Thyroid gland (tissue), 4 donors: Measurements from ENCODE around the gene NUP42.

Experiments
- POLR2A ChIP-seq, 2 donors: fragments of 450-650 bp; IDR thresholded peaks; one replicate each; pipeline ENCODE4 v1.6.1; 2017; ENCODE audit warnings: antibody characterized with exemption in 2 of 2, mild to moderate bottlenecking in 2 of 2, moderate library complexity in 1 of 2
- TF ChIP-seq, protein P1 (sequence below), 6 experiments: fragments of 200-600 bp in 3 of 6; fragments of 450-650 bp in 3 of 6; sonication (generic) in 3 of 6; IDR thresholded peaks; one replicate each; pipeline ENCODE4 v1.5.1; 2016 to 2019; ENCODE audit warnings: antibody characterized with exemption in 6 of 6, mild to moderate bottlenecking in 2 of 6, inconsistent platforms in 1 of 6, moderate library complexity in 1 of 6

GRCh38 chr7:23237000-23237399 is 55.2 kb downstream of the NUP42 start:
- TF ChIP-seq, protein P1, sequence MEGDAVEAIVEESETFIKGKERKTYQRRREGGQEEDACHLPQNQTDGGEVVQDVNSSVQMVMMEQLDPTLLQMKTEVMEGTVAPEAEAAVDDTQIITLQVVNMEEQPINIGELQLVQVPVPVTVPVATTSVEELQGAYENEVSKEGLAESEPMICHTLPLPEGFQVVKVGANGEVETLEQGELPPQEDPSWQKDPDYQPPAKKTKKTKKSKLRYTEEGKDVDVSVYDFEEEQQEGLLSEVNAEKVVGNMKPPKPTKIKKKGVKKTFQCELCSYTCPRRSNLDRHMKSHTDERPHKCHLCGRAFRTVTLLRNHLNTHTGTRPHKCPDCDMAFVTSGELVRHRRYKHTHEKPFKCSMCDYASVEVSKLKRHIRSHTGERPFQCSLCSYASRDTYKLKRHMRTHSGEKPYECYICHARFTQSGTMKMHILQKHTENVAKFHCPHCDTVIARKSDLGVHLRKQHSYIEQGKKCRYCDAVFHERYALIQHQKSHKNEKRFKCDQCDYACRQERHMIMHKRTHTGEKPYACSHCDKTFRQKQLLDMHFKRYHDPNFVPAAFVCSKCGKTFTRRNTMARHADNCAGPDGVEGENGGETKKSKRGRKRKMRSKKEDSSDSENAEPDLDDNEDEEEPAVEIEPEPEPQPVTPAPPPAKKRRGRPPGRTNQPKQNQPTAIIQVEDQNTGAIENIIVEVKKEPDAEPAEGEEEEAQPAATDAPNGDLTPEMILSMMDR (IDR thresholded peaks at IDR 0.05), result no peak
- TF ChIP-seq POLR2A (IDR thresholded peaks at IDR 0.05), result no peak
